ENCODE data around the gene ATG2A. TPM values are rescaled to one million over a fixed set of nuclear protein-coding genes. Genes with fewer than 3 reads are reported as not detected.
A peak's percentile ranks its signal among the peaks of the same experiment; 100 is the strongest.

The ATG2A gene
- total RNA-seq, 4 donors from 2014 or later: 19.9 to 28.7 (median 26.1) TPM

DNA sequence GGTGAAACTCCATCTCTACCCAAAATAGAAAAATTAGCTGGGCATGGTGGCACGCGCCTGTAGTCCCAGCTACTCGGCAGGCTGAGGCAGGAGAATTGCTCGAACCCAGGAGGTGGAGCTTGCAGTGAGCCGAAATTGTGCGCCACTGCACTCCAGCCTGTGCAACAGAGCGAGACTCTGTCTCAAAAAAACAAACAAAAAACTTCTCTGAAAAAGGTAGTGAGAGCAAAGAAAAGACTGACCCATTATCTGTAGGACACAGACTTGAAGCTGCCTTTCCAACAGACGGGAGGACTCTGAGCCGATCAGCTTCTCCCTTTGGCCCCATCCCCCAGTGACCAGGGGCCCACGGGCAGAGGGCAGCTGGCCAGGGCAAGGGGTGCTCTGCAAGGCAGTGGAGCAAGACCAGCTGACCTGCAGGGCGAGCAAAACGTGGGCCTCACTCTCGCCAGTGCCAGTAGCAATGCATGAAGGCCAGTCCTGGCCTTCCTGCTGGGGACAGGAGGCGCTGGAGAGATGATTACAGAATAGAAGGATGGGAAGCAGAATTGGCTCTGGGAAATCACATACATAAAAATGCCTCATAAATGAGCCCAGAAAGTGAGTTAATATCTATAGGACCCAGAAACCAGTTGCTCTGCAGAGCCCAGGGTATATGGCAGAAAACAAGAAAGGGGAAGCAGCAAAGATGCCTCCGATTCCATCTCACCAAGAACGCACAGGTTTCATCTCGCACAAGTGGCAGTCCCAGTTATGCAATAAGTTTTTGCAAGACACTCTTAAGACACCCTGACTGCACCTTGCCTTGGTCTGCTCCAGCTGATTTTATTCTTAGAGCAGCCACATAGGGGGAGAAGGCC, 41.4 kb downstream of the ATG2A start:
- peaks cover 80 to 89% (median 81%) of the 10 kb centered on the region in 4 donors for H3K4me1 ChIP-seq
- DNase-seq (ENCODE audit: extremely low spot score): no peak
- no peaks in the 10 kb centered on the region for H3K27me3 ChIP-seq
- 38% methylated on average over 14 of the region's 17 CpGs for WGBS
- peak overlapping the region; percentile 68 to 92 (median 86) for H3K4me3 ChIP-seq
- intact Hi-C loops (cut with DNase I): no loop called here
- H3K9me3 ChIP-seq: no peaks in the 10 kb centered on the region
- H3K27ac ChIP-seq (replicated peaks in 1 of 4): peak overlapping the region; percentile 93 to 98 (median 94)
- H3K36me3 ChIP-seq: peaks cover 12 to 47% (median 32%) of the 10 kb centered on the region in 4 donors
- TF ChIP-seq, protein P1, sequence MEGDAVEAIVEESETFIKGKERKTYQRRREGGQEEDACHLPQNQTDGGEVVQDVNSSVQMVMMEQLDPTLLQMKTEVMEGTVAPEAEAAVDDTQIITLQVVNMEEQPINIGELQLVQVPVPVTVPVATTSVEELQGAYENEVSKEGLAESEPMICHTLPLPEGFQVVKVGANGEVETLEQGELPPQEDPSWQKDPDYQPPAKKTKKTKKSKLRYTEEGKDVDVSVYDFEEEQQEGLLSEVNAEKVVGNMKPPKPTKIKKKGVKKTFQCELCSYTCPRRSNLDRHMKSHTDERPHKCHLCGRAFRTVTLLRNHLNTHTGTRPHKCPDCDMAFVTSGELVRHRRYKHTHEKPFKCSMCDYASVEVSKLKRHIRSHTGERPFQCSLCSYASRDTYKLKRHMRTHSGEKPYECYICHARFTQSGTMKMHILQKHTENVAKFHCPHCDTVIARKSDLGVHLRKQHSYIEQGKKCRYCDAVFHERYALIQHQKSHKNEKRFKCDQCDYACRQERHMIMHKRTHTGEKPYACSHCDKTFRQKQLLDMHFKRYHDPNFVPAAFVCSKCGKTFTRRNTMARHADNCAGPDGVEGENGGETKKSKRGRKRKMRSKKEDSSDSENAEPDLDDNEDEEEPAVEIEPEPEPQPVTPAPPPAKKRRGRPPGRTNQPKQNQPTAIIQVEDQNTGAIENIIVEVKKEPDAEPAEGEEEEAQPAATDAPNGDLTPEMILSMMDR (IDR thresholded peaks at IDR 0.05): no peak
- TF ChIP-seq POLR2A (IDR thresholded peaks at IDR 0.05; ENCODE audit: low read depth) (no peak), POLR2AphosphoS5 (IDR thresholded peaks at IDR 0.05) (peak in 1 of 2 donors; percentile 39), EP300 (IDR thresholded peaks at IDR 0.05) (no peak)

DNA sequence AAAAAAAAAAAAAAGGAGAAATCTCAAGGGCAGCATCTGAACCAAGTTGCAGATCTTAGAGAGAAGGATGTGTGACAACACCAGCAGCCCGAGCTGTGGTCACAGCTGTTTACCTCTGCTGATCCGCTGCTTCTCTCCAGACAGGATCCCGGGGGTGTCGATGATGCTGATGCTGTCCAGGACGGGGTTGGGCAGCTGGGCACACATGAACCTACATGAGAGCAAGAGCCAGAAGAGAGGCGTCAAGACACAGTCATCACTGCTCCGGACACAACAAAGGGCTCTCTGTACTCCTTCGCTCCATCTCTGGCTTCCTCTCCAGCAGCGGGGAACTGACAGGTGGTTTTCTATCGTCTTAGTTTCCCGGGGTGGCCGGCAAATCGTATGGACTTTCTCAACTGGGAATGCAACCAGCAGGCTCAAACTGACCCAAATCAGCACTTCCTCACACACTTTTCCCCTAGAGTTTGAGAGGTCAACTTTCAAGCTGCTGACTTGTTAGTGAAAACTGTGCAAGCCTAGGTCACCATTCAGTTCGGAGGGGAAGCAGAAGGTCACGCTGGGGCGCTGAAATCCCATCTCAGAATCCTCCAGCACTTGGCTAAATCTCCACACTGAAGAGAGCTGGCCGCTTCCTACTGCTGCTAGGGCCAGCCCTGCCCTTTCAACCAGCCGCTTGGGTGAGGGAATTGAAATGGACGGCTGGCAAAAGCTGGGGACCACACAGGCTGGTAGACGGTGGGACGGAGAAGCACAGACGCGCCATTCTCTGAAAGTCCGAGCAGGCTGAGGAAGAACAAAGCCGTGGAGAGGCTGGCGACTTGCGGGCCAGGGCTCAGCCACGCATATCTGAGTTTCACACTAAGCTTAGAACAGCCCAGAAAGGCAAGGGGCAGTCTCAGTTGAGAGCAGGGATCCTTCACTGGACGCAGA, 42.4 kb downstream of the ATG2A start:
- Histone ChIP-seq H3K9me3 (no peaks in the 10 kb centered on the region), H3K36me3 (peaks cover 12 to 47% (median 32%) of the 10 kb centered on the region in 4 donors), H3K4me3 (peak overlapping the region; percentile 17 to 92 (median 74)), H3K27me3 (no peaks in the 10 kb centered on the region), H3K4me1 (peaks cover 82 to 89% (median 87%) of the 10 kb centered on the region in 4 donors), H3K27ac (replicated peaks in 1 of 4) (peak overlapping the region; percentile 93 to 98 (median 94))
- WGBS: 59% methylated on average over 28 of the region's 29 CpGs
- no peak for DNase-seq (ENCODE audit: extremely low spot score)
- TF ChIP-seq, protein P1 (IDR thresholded peaks at IDR 0.05): no peak
- TF ChIP-seq POLR2AphosphoS5 (IDR thresholded peaks at IDR 0.05) (peak; percentile 16 to 39), EP300 (IDR thresholded peaks at IDR 0.05) (no peak), POLR2A (IDR thresholded peaks at IDR 0.05; ENCODE audit: low read depth) (no peak)
- intact Hi-C loops (cut with DNase I): no loop called here

DNA sequence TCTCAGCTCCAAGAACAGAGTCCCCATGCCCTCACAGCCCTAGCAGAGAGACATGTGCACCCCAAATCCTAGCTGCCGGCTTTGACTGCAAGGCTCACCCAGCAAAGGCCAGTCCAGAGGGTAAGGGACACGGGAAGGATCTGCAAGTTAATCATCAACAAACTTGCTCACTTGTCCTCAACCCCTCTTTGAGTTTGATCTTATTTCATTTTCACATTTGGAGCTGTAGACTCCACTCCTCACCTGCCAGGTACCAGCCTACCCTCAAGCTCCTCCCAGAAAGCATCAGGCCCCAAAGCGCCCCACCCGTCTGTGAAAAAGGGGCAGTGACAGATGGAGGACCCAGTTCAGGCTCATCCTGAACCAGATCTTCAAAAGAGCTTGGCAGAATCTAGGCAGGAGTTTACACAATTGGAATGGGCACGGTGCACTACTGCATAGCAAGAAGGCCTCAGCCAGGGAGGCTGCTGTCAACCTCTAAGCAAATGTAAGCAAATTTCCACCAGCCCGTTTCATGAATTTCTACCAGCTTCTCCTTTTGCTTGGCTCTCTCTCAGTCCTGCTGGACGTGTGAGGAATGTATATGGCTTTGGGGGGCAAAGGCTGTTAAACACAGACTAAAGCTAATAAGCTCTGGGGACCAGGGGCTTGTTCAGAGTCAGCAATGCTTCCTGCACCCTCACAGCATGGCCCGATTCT, 44.1 kb downstream of the ATG2A start:
- Histone ChIP-seq H3K27ac (replicated peaks in 1 of 4) (peak overlapping the region; percentile 93 to 98 (median 94)), H3K9me3 (no peaks in the 10 kb centered on the region), H3K4me1 (peaks cover 93 to 99% (median 97%) of the 10 kb centered on the region in 4 donors), H3K36me3 (peaks cover 12 to 53% (median 34%) of the 10 kb centered on the region in 4 donors), H3K4me3 (no peak overlapping the region), H3K27me3 (no peaks in the 10 kb centered on the region)
- no peak for TF ChIP-seq EP300 (IDR thresholded peaks at IDR 0.05)
- TF ChIP-seq POLR2AphosphoS5 (IDR thresholded peaks at IDR 0.05): peak in 1 of 2 donors; percentile 4
- 56% methylated on average over 8 of the region's 8 CpGs for WGBS
- no peak for DNase-seq (ENCODE audit: extremely low spot score)
- intact Hi-C loops (cut with DNase I): no loop called here

DNA sequence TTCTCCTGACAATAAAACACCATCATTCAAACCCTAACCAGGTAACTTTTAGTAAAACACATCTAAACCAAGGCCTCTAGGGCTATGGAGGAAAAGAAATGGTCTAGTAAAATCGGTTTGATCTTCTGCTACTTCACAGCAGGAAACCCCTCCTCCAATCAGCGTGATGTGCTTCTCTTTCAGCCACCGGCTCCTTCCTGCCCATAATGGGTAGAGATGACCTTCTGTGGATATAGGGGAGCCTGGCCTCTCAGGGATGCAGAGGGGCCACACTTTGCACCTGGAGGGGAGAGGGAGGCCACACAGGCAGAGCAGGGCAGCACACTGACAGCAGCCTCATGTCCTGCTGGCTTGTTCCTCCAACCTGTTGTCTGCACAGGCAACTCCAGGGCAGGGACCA, 45.5 kb downstream of the ATG2A start:
- Histone ChIP-seq H3K9me3 (no peaks in the 10 kb centered on the region), H3K4me1 (peaks cover 98 to 100% (median 100%) of the 10 kb centered on the region in 4 donors), H3K36me3 (peaks cover 12 to 56% (median 35%) of the 10 kb centered on the region in 4 donors), H3K4me3 (peak overlapping the region in 3 of 4 donors; percentile 13 to 42 (median 29)), H3K27ac (replicated peaks in 1 of 4) (peak overlapping the region; percentile 93 to 98 (median 94)), H3K27me3 (no peaks in the 10 kb centered on the region)
- intact Hi-C loops (cut with DNase I): no loop called here
- no peak for TF ChIP-seq EP300 (IDR thresholded peaks at IDR 0.05)
- TF ChIP-seq POLR2AphosphoS5 (IDR thresholded peaks at IDR 0.05): no peak
- TF ChIP-seq POLR2A (IDR thresholded peaks at IDR 0.05; ENCODE audit: low read depth): no peak
- TF ChIP-seq, protein P1 (IDR thresholded peaks at IDR 0.05): no peak
- WGBS: 29% methylated on average over 3 of the region's 3 CpGs
- DNase-seq (ENCODE audit: extremely low spot score): no peak

Data from esophagus muscularis mucosa (tissue), 4 donors.